GM18870 (cell line): ENCODE data around the gene AMDHD2.
"Not testable (repeated sequence)": the region's sequence is repeated elsewhere in the genome, so short reads cannot be mapped to it uniquely, and the experiment has no call there.

Experiments used
- ATAC-seq: cut with Tn5 transposase; IDR thresholded peaks from one replicate; pipeline ENCODE4 v1.9.1; 2021; ENCODE audit warnings: moderate library complexity; ENCODE audit not compliant: unreplicated experiment

Gene AMDHD2, protein sequence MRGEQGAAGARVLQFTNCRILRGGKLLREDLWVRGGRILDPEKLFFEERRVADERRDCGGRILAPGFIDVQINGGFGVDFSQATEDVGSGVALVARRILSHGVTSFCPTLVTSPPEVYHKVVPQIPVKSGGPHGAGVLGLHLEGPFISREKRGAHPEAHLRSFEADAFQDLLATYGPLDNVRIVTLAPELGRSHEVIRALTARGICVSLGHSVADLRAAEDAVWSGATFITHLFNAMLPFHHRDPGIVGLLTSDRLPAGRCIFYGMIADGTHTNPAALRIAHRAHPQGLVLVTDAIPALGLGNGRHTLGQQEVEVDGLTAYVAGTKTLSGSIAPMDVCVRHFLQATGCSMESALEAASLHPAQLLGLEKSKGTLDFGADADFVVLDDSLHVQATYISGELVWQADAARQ

DNA sequence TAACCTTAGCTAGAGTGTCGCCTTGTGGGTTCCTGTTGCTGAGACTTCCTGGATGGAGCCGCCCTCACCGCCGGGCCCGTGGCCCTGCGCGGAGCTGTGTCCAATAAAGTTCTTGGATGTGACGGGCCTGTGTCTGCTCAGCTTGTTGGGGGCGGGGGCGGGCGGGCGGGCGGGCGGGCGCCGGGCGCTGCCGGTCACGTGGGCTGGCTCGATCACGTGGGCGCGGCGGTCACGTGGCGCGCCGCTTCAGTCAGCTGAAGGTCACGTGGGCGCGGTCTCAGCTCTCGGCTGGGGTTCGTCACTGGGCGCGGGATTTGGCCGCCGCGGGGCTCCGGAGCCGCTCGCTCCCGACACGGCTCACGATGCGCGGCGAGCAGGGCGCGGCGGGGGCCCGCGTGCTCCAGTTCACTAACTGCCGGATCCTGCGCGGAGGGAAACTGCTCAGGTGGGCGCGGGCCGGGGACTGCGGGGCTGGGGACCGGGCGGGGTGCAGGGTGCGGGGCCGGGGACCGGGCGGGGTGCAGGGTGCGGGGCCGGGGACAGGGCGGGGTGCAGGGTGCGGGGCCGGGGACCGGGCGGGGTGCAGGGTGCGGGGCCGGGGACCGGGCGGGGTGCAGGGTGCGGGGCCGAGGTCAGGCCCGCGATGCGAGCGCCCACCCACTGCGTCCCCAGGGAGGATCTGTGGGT is at the start of gene AMDHD2:
Gene AMDHD2 (plus strand): TSS at position 275 of the 687 bp plus-strand sequence. CDS start 88 bp downstream, at position 363.
- ATAC-seq = no peak

GRCh38 chr16:2470603-2471015 is 49.6 kb upstream of the AMDHD2 start:
- no peak for ATAC-seq

GRCh38 chr16:2471016-2471652 is 49.0 kb upstream of the AMDHD2 start, which contains the start of gene NTN3:
NTN3 (plus strand) TSS chr16:2471297; CDS start chr16:2471702, 405 bp downstream.
- no peak for ATAC-seq

DNA sequence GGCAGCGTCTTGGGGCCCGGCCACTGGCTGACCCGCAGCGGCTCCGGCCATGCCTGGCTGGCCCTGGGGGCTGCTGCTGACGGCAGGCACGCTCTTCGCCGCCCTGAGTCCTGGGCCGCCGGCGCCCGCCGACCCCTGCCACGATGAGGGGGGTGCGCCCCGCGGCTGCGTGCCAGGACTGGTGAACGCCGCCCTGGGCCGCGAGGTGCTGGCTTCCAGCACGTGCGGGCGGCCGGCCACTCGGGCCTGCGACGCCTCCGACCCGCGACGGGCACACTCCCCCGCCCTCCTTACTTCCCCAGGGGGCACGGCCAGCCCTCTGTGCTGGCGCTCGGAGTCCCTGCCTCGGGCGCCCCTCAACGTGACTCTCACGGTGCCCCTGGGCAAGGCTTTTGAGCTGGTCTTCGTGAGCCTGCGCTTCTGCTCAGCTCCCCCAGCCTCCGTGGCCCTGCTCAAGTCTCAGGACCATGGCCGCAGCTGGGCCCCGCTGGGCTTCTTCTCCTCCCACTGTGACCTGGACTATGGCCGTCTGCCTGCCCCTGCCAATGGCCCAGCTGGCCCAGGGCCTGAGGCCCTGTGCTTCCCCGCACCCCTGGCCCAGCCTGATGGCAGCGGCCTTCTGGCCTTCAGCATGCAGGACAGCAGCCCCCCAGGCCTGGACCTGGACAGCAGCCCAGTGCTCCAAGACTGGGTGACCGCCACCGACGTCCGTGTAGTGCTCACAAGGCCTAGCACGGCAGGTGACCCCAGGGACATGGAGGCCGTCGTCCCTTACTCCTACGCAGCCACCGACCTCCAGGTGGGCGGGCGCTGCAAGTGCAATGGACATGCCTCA is 48.3 kb upstream of the AMDHD2 start:
- ATAC-seq = no peak

GRCh38 chr16:2472488-2472864 is 47.7 kb upstream of the AMDHD2 start:
- ATAC-seq = no peak

GRCh38 chr16:2472885-2473445 is 47.2 kb upstream of the AMDHD2 start:
- no peak for ATAC-seq

- no peak for ATAC-seq
Observed at GRCh38 chr16:2473446-2473926, 46.7 kb upstream of the AMDHD2 start.

- no peak for ATAC-seq
Observed at GRCh38 chr16:2473999-2474876, 45.9 kb upstream of the AMDHD2 start.

DNA sequence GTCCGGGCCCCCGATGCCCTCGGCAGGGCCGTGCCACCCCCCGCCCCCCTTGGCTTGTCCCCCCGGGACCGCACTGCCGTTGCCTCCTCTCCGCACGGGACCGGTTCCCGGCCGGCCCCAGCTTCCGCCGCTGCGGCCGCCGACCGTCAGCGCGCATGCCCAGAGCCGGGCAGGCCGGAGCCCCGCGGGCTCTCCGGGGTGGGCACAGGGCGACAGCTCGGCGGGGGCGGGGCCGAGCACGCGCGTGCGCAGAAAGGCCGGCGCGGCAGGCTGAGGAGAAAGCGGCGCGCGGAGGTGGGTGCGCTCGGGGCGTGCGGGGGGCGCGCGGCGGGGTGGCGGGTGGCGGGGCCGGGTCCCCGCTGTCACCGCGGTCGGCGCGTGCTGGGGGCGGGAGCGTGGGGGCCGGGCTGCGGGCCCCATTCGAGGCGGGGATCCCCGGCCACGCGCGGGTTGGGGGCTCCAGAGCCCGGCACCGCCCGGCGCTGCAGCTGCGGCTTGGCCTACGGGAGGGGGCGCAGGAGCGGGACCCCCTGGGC is 45.2 kb upstream of the AMDHD2 start, which contains the start of gene TBC1D24:
Gene TBC1D24 (plus strand): TSS at position 251 of the 536 bp plus-strand sequence. CDS start 21,022 bp downstream, outside the sequence.
- ATAC-seq = no peak

- ATAC-seq = no peak
Observed at GRCh38 chr16:2475413-2476344, 44.5 kb upstream of the AMDHD2 start.

GRCh38 chr16:2476345-2476720 is 43.8 kb upstream of the AMDHD2 start:
- ATAC-seq = no peak

- no peak for ATAC-seq
Observed at GRCh38 chr16:2476741-2477140, 43.4 kb upstream of the AMDHD2 start.

DNA sequence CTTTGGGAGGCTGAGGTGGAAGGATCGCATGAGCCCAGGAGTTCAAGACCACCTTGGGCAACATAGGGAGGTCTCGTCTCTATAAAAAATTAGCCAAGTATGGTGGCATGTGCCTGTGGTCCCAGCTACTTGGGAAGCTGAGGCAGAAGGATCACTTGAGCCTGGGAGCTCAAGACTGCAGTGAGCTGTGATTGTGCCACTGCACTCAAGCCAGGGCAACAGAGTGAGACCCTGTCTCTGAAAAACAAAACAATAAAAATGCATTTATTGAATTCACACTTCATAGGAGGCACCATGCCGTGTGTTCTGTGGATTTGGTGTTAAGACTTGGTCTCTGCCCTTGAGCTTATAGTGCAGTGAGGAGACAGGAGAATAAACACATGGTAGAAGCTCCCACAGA is 42.8 kb upstream of the AMDHD2 start:
- ATAC-seq = no peak

- ATAC-seq = no peak
Observed at GRCh38 chr16:2478279-2478678, 41.9 kb upstream of the AMDHD2 start.

DNA sequence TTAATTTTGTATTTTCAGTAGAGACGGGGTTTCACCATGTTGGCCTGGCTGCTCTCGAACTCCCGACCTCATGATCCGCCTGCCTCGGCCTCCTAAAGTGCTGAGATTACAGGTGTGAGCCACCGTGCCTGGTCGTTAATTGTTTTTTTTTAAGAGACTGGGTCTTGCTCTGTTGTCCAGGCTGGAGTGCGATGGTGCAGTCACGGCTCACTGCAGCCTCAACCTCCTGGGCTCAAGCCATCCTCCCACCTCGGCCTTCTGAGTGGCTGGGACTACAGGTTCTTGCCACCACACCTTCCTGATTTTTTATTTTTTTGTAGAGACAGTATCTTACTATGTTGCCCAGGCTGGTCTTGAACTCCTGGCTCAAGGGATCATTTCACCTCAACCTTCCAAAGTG is 40.2 kb upstream of the AMDHD2 start:
- not testable (repeated sequence) for ATAC-seq

DNA sequence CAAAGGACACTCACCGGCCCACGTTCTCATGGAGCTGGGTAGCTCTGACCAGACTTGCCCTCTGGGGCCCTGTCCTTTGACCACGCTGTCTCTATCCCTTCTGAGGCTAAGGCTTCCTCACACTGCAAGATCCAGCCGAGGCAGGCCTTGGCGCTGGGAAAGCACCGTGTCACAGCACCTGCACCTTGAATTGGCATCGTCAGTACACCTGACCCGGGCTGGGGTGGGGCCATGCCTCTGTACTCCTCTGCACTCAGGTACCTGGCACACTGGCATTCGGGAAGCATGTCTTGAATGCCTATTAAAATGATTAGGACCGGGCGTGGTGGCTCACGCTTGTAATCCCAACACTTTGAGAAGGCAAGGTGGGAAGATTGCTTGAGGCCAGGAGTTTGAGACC is 39.2 kb upstream of the AMDHD2 start:
- ATAC-seq = no peak

DNA sequence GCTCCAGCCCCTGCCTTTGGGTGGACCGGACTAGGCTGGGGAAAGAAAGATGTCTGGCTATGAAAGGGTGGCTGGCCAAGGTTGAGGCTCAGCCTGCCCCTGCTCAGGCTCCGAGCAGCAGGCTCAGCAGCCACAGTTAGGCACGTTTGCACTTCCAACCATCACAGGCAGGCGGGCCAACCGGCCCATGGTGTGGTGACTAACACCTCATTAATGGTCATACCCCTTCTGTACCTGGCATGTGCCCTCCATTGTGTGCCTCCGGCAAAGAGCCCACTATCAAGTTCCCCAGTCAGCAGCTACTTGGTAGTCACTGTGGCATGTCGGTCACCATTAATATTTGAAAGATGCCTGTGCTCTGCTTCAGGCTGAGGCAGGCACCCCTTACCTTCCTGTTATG is 38.5 kb upstream of the AMDHD2 start:
- no peak for ATAC-seq

DNA sequence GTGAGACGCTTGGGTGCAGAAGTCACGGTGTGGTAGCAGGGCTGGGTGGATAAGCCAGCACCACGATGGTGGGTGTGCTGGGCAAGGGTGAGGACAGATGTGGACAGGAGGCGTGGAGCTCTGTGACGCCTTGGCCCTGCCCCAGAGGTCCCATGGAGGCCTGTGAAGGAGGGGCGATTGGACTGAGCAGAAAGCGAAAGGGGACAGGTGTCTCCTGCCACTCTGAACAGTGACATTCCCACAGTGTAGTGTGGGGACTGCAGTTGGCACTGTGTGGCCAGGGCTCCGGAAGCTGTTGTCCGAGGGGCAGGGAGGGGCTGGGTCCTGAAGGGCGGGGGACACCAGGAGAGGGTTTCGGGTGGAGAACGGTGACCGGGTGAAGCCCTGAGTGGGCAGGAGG is 37.9 kb upstream of the AMDHD2 start:
- ATAC-seq = no peak
